Neural progenitor cell (in vitro differentiated cells): ENCODE data around the gene RIPK3.

Experiments used
- EZH2 ChIP-seq: fragments of 200-600 bp; sonication (generic); IDR thresholded peaks from 2 replicates; pipeline ENCODE4 v1.6.1; 2017; ENCODE audit warnings: antibody characterized with exemption, mild to moderate bottlenecking, moderate library complexity
- TF ChIP-seq, protein P1 (sequence below): fragments of 200-600 bp; sonication (generic); IDR thresholded peaks from 2 replicates; pipeline ENCODE4 v1.5.1; 2017; ENCODE audit warnings: antibody characterized with exemption, mild to moderate bottlenecking

DNA sequence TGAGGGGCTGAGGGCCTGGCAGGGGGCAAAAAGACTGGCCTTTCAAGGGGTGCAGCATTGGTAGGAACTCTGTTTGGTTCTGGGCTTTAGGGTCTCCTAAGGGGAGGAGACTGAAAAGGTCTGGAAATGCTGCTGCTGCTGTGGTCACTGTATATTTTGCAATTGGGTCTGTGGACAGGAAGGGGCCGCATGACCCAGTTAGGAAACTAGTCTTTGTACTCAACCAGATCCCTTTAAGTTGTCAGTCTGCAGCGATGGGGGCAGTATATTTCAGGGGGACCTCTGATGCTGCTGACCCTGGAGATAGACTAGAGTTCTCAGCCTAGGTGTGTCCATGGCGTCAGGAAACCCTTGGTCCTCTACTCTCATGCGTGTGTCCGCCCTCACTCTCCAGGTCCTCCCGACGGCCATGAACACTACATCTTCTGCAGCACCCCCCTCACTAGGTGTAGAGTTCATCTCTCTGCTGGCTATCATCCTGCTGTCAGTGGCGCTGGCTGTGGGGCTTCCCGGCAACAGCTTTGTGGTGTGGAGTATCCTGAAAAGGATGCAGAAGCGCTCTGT lies 24.5 kb downstream of the RIPK3 start:
- TF ChIP-seq, protein P1, sequence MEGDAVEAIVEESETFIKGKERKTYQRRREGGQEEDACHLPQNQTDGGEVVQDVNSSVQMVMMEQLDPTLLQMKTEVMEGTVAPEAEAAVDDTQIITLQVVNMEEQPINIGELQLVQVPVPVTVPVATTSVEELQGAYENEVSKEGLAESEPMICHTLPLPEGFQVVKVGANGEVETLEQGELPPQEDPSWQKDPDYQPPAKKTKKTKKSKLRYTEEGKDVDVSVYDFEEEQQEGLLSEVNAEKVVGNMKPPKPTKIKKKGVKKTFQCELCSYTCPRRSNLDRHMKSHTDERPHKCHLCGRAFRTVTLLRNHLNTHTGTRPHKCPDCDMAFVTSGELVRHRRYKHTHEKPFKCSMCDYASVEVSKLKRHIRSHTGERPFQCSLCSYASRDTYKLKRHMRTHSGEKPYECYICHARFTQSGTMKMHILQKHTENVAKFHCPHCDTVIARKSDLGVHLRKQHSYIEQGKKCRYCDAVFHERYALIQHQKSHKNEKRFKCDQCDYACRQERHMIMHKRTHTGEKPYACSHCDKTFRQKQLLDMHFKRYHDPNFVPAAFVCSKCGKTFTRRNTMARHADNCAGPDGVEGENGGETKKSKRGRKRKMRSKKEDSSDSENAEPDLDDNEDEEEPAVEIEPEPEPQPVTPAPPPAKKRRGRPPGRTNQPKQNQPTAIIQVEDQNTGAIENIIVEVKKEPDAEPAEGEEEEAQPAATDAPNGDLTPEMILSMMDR, result no peak
- TF ChIP-seq EZH2, result no peak
